OCI-LY3 (cell line): ENCODE results near the gene PLCB1.

ENCODE experiments used
- EZH2phosphoT487 ChIP-seq: fragments of 200-600 bp; shearing (Covaris generic); IDR thresholded peaks from 2 replicates; pipeline ENCODE4 v1.6.1; 2018; ENCODE audit warnings: antibody characterized with exemption, mixed run types, low read depth
- TF ChIP-seq, protein P1 (sequence below): fragments of 200-600, 300-600 bp; sonication (generic); IDR thresholded peaks from 2 replicates; pipeline ENCODE4 v1.5.1; 2014; ENCODE audit warnings: antibody characterized with exemption, low read length, low read depth

DNA sequence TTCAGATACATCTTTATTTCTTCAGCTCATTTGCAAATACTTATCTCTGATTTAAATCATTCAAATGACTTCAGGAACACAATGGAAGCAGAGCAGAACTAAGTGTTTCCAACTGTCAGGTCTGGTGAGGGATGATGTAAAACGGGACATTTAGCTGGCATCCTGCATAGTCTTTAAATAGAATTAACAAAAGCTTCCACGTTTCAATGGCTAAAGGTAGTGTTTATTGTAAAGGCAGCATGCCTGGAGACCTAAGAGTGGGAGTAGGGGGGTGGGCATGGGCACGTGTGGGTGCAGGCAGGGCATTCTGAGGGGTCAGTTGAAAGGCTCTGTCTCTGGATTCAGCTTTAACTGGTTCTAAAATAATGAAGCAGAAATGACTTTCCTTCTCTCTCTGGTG is 174.9 kb downstream of the PLCB1 start:
- TF ChIP-seq, protein P1, sequence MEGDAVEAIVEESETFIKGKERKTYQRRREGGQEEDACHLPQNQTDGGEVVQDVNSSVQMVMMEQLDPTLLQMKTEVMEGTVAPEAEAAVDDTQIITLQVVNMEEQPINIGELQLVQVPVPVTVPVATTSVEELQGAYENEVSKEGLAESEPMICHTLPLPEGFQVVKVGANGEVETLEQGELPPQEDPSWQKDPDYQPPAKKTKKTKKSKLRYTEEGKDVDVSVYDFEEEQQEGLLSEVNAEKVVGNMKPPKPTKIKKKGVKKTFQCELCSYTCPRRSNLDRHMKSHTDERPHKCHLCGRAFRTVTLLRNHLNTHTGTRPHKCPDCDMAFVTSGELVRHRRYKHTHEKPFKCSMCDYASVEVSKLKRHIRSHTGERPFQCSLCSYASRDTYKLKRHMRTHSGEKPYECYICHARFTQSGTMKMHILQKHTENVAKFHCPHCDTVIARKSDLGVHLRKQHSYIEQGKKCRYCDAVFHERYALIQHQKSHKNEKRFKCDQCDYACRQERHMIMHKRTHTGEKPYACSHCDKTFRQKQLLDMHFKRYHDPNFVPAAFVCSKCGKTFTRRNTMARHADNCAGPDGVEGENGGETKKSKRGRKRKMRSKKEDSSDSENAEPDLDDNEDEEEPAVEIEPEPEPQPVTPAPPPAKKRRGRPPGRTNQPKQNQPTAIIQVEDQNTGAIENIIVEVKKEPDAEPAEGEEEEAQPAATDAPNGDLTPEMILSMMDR, result no peak
- no peak for TF ChIP-seq EZH2phosphoT487
